B cell (primary cell): ENCODE results near the gene KCNN1. TPM values are rescaled to one million over a fixed set of nuclear protein-coding genes. Genes with fewer than 3 reads are reported as not detected.

Experiments
- ATAC-seq: fragments of 200-7000 bp; cut with Tn5 transposase; one replicate; pipeline ENCODE4 v1.10.0; 2021; ENCODE audit warnings: low read depth, mild to moderate bottlenecking, moderate number of reproducible peaks, moderate library complexity
- CTCF ChIA-PET: fragments of 350-600 bp; sonication (Branson Sonifier 250); formaldehyde crosslinking; loops from one replicate; lab custom pipeline; 2021; ENCODE audit warnings: antibody characterized with exemption, inconsistent platforms; lab: Charles Lee
- POLR2A ChIA-PET: fragments of 350-600 bp; sonication (Branson Sonifier 250); formaldehyde crosslinking; loops from one replicate; lab custom pipeline; 2021; ENCODE audit warnings: antibody characterized with exemption; lab: Charles Lee
- DNase-seq: peaks from one replicate; pipeline ENCODE4 v3.0.0; 2013
- H2AFZ ChIP-seq: 2 replicates; pipeline ENCODE4 v1.6.1; 2012; ENCODE audit warnings: mild to moderate bottlenecking, low read depth, low read length; ENCODE audit not compliant: insufficient read depth, poor library complexity, severe bottlenecking
- H3K27ac ChIP-seq, 2 donors: 1 replicate in 1 of 2; 2 replicates in 1 of 2; pipeline ENCODE4 v1.5.1; 2012 to 2013; ENCODE audit warnings: low read length in 2 of 2, mild to moderate bottlenecking in 2 of 2, moderate library complexity in 1 of 2
- H3K27me3 ChIP-seq, 4 experiments: fragments of 200-600 bp in 1 of 4; sonication (generic) in 1 of 4; replicated peaks in 1 of 4; 1 replicate in 2 of 4; 2 replicates in 2 of 4; pipeline versions ENCODE4 v1.6.1 to v1.7.0; 2013 to 2016; ENCODE audit warnings: low read length in 3 of 4, mild to moderate bottlenecking in 2 of 4, mixed read lengths in 1 of 4, moderate library complexity in 1 of 4; ENCODE audit not compliant: insufficient read depth in 4 of 4, control insufficient read depth in 3 of 4; ENCODE audit errors: control extremely low read depth in 1 of 4
- H3K36me3 ChIP-seq, 2 experiments: replicated peaks in 1 of 2; 1 replicate in 1 of 2; 2 replicates in 1 of 2; pipeline versions ENCODE4 v1.6.1 to v1.7.1; 2013; ENCODE audit warnings: low read length in 1 of 2; ENCODE audit not compliant: insufficient read depth in 2 of 2, control insufficient read depth in 1 of 2; ENCODE audit errors: control extremely low read depth in 1 of 2, extremely low read depth in 1 of 2
- H3K4me1 ChIP-seq, 2 donors: fragments of 200-600 bp in 1 of 2; sonication (generic) in 1 of 2; 1 replicate in 1 of 2; 2 replicates in 1 of 2; pipeline versions ENCODE4 v1.5.1 to v1.6.1; 2013 to 2017; ENCODE audit warnings: low read length in 2 of 2; ENCODE audit not compliant: control insufficient read depth in 2 of 2, insufficient read depth in 2 of 2
- H3K4me2 ChIP-seq: replicated peaks from 2 replicates; pipeline ENCODE3; 2012; ENCODE audit warnings: mild to moderate bottlenecking, low read depth, low read length; ENCODE audit not compliant: poor library complexity, severe bottlenecking
- H3K4me3 ChIP-seq, 5 experiments: fragments of 200-600 bp in 1 of 5; sonication (generic) in 1 of 5; 1 replicate in 3 of 5; 2 replicates in 2 of 5; pipeline versions ENCODE4 v1.5.1 to v1.7.0; 2011 to 2016; ENCODE audit warnings: low read length in 4 of 5, mild to moderate bottlenecking in 4 of 5, low read depth in 2 of 5, control low read depth in 1 of 5, moderate library complexity in 1 of 5; ENCODE audit not compliant: insufficient read depth in 1 of 5; ENCODE audit errors: control extremely low read depth in 1 of 5, extremely low read depth in 1 of 5
- H3K79me2 ChIP-seq: fragments of 200-600 bp; sonication (generic); one replicate; pipeline ENCODE4 v1.6.0; 2016; ENCODE audit warnings: low read length; ENCODE audit not compliant: control insufficient read depth, insufficient read depth
- H3K9ac ChIP-seq: fragments of 200-600 bp; sonication (generic); 2 replicates; pipeline ENCODE4 v1.6.1; 2017; ENCODE audit warnings: mild to moderate bottlenecking, low read length, moderate library complexity
- H3K9me3 ChIP-seq, 3 donors: one replicate each; pipeline versions ENCODE4 v1.6.1 to v1.7.1; 2013; ENCODE audit warnings: low read length in 2 of 3; ENCODE audit not compliant: control insufficient read depth in 2 of 3, insufficient read depth in 1 of 3; ENCODE audit errors: control extremely low read depth in 1 of 3
- H4K20me1 ChIP-seq: 2 replicates; pipeline ENCODE4 v1.6.0; 2012; ENCODE audit warnings: mild to moderate bottlenecking, low read length; ENCODE audit not compliant: insufficient read depth, control insufficient read depth, poor library complexity, severe bottlenecking
- H3K27ac Mint-ChIP-seq: one replicate; pipeline ENCODE4 v1.8.0; 2021; ENCODE audit warnings: mixed read lengths
- H3K27me3 Mint-ChIP-seq: one replicate; pipeline ENCODE4 v1.8.0; 2021; ENCODE audit warnings: mixed read lengths
- H3K4me1 Mint-ChIP-seq: one replicate; pipeline ENCODE4 v1.8.0; 2021; ENCODE audit warnings: mixed read lengths
- H3K4me3 Mint-ChIP-seq: one replicate; pipeline ENCODE4 v1.8.0; 2021; ENCODE audit warnings: mixed read lengths
- H3K9me3 Mint-ChIP-seq: one replicate; pipeline ENCODE4 v1.8.0; 2022; ENCODE audit warnings: mixed read lengths; ENCODE audit not compliant: insufficient read depth
- CTCF ChIP-seq: fragments of 200-600 bp; IDR thresholded peaks from one replicate; pipeline ENCODE4 v1.8.0; 2022; ENCODE audit warnings: antibody characterized with exemption, mild to moderate bottlenecking
- EZH2 ChIP-seq: IDR thresholded peaks from 2 replicates; pipeline ENCODE4 v1.6.1; 2012; ENCODE audit warnings: borderline replicate concordance, low read depth, mild to moderate bottlenecking, moderate library complexity, low read length; ENCODE audit not compliant: insufficient read depth, poor library complexity, severe bottlenecking
- WGBS: methylation state at CpG from one replicate; pipeline ENCODE4 v1.1.5; 2013; ENCODE audit warnings: missing lambda C conversion rate; ENCODE audit not compliant: insufficient coverage; 5-methylcytosine and 5-hydroxymethylcytosine counted together
- intact Hi-C: fragments of 100-400 bp; cut with micrococcal nuclease; formaldehyde crosslinking; loops from one replicate; pipeline ENCODE4 v1.10.0; 2022
- polyA plus RNA-seq: library from polyadenylated mRNA; depleted of rRNA; stranded (reverse); fragments of >200 nt; gene quantifications from 2 replicates; pipeline ENCODE4 v1.2.3, GENCODE V29; 2012
- total RNA-seq, 2 donors: library from RNA; stranded (reverse); fragments of 120-200 nt in 1 of 2; gene quantifications; 1 replicate in 1 of 2; 2 replicates in 1 of 2; pipeline versions ENCODE4 v1.2.3 to v1.2.4, GENCODE V29; 2013 to 2022

The KCNN1 gene
- total and polyA plus RNA-seq, 2 donors (not counting 1 experiment from before 2014, with no cell fraction given), result 0.04 TPM; not detected in 1

GRCh38 chr19:17942582-17943273 is 24.2 kb upstream of the KCNN1 start:
- H4K20me1 ChIP-seq, result no peaks in the 10 kb centered on the region
- ChIA-PET POLR2A (interaction anchor here (0.5 to 1.1 kb wide), 2 partner anchors 9 to 159 kb away, joined by 3 read pairs; no protein-coding TSS in a partner anchor), CTCF (interaction anchor here (0.5 to 8.7 kb wide), 4 partner anchors 9 to 144 kb away, joined by 3 to 117 read pairs (median 27); partner anchors contain the start of genes CCDC124 and IL12RB1)
- H2AFZ ChIP-seq, result no peak overlapping the region
- DNase-seq, result peak; percentile 17
- H3K4me1 ChIP-seq, result peaks cover 9 to 21% of the 10 kb centered on the region in 2 donors
- Mint-ChIP-seq H3K27me3 (no peaks in the 10 kb centered on the region), H3K4me1 (peaks cover 20% of the 10 kb centered on the region), H3K9me3 (no peaks in the 10 kb centered on the region), H3K4me3 (no peak overlapping the region), H3K27ac (no peak overlapping the region)
- H3K36me3 ChIP-seq, result peaks cover 0 to 16% of the 10 kb centered on the region in 2 experiments
- TF ChIP-seq CTCF (no peak), EZH2 (no peak)
- no peak for ATAC-seq
- intact Hi-C loops, result no loop called here
- H3K27me3 ChIP-seq, result no peaks in the 10 kb centered on the region
- peaks cover 9% of the 10 kb centered on the region for H3K79me2 ChIP-seq
- H3K9ac ChIP-seq, result no peak overlapping the region
- H3K4me2 ChIP-seq, result no peak overlapping the region
- H3K9me3 ChIP-seq, result no peaks in the 10 kb centered on the region
- 97% methylated on average over 35 of the region's 41 CpGs for WGBS
- H3K4me3 ChIP-seq, result no peak overlapping the region
- no peak overlapping the region for H3K27ac ChIP-seq
